A549 (cell line): ENCODE results near the gene THBS2. TPM values are rescaled to one million over a fixed set of nuclear protein-coding genes. Genes with fewer than 3 reads are reported as not detected.

Experiments used
- ATAC-seq, 2 experiments: fragments of 200-7000 bp in 1 of 2; fragments of >200 bp in 1 of 2; cut with Nextera tagmentation in 1 of 2; cut with Tn5 transposase in 1 of 2; 3 replicates each; pipeline versions ENCODE4 v1.8.0 to v1.9.1; 2018 to 2020; ENCODE audit warnings: mild to moderate bottlenecking in 1 of 2, moderate library complexity in 1 of 2
- CTCF ChIA-PET: fragments of 300-600 bp; sonication (Branson Sonifier 250); formaldehyde crosslinking; extraction: SDS; loops from one replicate; lab custom pipeline; 2021; ENCODE audit warnings: antibody characterized with exemption, inconsistent platforms; lab: Yijun Ruan, JAX
- POLR2A ChIA-PET: fragments of 350-600 bp; formaldehyde crosslinking; extraction: SDS; loops from one replicate; lab custom pipeline; 2021; ENCODE audit warnings: antibody characterized with exemption, inconsistent platforms; lab: Yijun Ruan, JAX
- DNase-seq, 2 experiments: peaks; one replicate each; pipeline versions ENCODE4 v3.0.0 to v3.0.0-alpha.2; 2011 to 2016; ENCODE audit warnings: low read depth in 1 of 2, low spot score in 1 of 2
- FAIRE-seq: peaks from 2 replicates; lab custom pipeline; 2011; peaks lifted over from hg19 to GRCh38; lab: Jason Lieb, UNC
- H3K27ac ChIP-seq, 2 experiments: fragments of >200 bp; sonication (Bioruptor Twin); formaldehyde crosslinking; 3 replicates each; pipeline ENCODE4 v1.5.1; 2016 to 2017
- H3K4me1 ChIP-seq: fragments of >200 bp; sonication (Bioruptor Twin); formaldehyde crosslinking; 3 replicates; pipeline ENCODE4 v1.6.1; 2016
- H3K4me2 ChIP-seq: fragments of >200 bp; sonication (Bioruptor Twin); formaldehyde crosslinking; 3 replicates; pipeline ENCODE4 v1.6.1; 2016
- H3K4me3 ChIP-seq: fragments of >200 bp; sonication (Bioruptor Twin); formaldehyde crosslinking; 3 replicates; pipeline ENCODE4 v1.5.1; 2016
- H3K9me3 ChIP-seq: fragments of >200 bp; sonication (Bioruptor Twin); formaldehyde crosslinking; 3 replicates; pipeline ENCODE4 v1.6.1; 2016
- BCL3 ChIP-seq: fragments of >200 bp; sonication (Bioruptor Twin); formaldehyde crosslinking; IDR thresholded peaks from 3 replicates; pipeline ENCODE4 v1.6.1; 2016
- CEBPB ChIP-seq, 2 experiments: fragments of >200 bp in 1 of 2; sonication (Bioruptor Twin) in 1 of 2; formaldehyde crosslinking in 1 of 2; IDR thresholded peaks; 2 replicates each; pipeline ENCODE4 v1.6.1; 2012 to 2016
- CHD4 ChIP-seq: fragments of 200-600 bp; sonication (generic); IDR thresholded peaks from 2 replicates; pipeline ENCODE4 v1.6.1; 2016; ENCODE audit warnings: antibody characterized with exemption, mild to moderate bottlenecking, borderline replicate concordance
- FOXS1 ChIP-seq: fragments of 250-450 bp; sonication (Bioruptor Pico); IDR thresholded peaks from 2 replicates; pipeline ENCODE4 v1.5.0; 2020; ENCODE audit warnings: mild to moderate bottlenecking, moderate library complexity
- GATA3 ChIP-seq: IDR thresholded peaks from 2 replicates; pipeline ENCODE4 v1.6.1; 2012; ENCODE audit warnings: borderline replicate concordance
- HOXB13 ChIP-seq: fragments of 250-450 bp; sonication (Bioruptor Pico); IDR thresholded peaks from 2 replicates; pipeline ENCODE4 v1.5.0; 2020; ENCODE audit warnings: low read depth, mild to moderate bottlenecking, moderate library complexity
- JUN ChIP-seq, 2 experiments: fragments of >200 bp; sonication (Bioruptor Twin); formaldehyde crosslinking; IDR thresholded peaks; 2 replicates in 1 of 2; 3 replicates in 1 of 2; pipeline ENCODE4 v1.6.1; 2016 to 2017
- JUNB ChIP-seq: fragments of >200 bp; sonication (Bioruptor Twin); formaldehyde crosslinking; IDR thresholded peaks from 2 replicates; pipeline ENCODE4 v1.6.1; 2016
- KDM1A ChIP-seq: fragments of 200-600 bp; sonication (generic); IDR thresholded peaks from 2 replicates; pipeline ENCODE4 v1.6.1; 2016; ENCODE audit warnings: low read depth, mild to moderate bottlenecking
- MAFK ChIP-seq: fragments of 450-650 bp; IDR thresholded peaks from 2 replicates; pipeline ENCODE4 v1.6.1; 2014; ENCODE audit not compliant: partially characterized antibody
- MAZ ChIP-seq: fragments of 150-350 bp; IDR thresholded peaks from 2 replicates; pipeline ENCODE4 v1.6.1; 2014; ENCODE audit warnings: antibody characterized with exemption, low read depth, low read length, borderline replicate concordance
- MYC ChIP-seq: IDR thresholded peaks from 2 replicates; pipeline ENCODE4 v1.6.1; 2012; ENCODE audit warnings: mild to moderate bottlenecking, inconsistent platforms, low read length, improper control_type of control experiment, borderline replicate concordance
- NPAS2 ChIP-seq: fragments of 250-450 bp; sonication (Bioruptor Pico); IDR thresholded peaks from 2 replicates; pipeline ENCODE4 v1.8.0; 2022; ENCODE audit warnings: mild to moderate bottlenecking, moderate library complexity, borderline replicate concordance
- NR3C1 ChIP-seq: fragments of >200 bp; sonication (Bioruptor Twin); formaldehyde crosslinking; IDR thresholded peaks from 3 replicates; pipeline ENCODE4 v1.6.1; 2017
- POLR2AphosphoS2 ChIP-seq: conservative IDR thresholded peaks from 2 replicates; pipeline ENCODE4 v1.6.1; 2012; ENCODE audit warnings: low read length, improper control_type of control experiment, inconsistent platforms
- RARB ChIP-seq: fragments of 250-450 bp; sonication (Bioruptor Pico); IDR thresholded peaks from 2 replicates; pipeline ENCODE4 v1.8.0; 2021; ENCODE audit warnings: mild to moderate bottlenecking, moderate library complexity
- RFX5 ChIP-seq: fragments of 450-650 bp; IDR thresholded peaks from 2 replicates; pipeline ENCODE4 v1.7.1; 2014; ENCODE audit warnings: antibody characterized with exemption, mild to moderate bottlenecking, moderate library complexity
- TFCP2L1 ChIP-seq: fragments of 250-450 bp; sonication (Bioruptor Pico); IDR thresholded peaks from 2 replicates; pipeline ENCODE4 v1.5.0; 2021; ENCODE audit warnings: mild to moderate bottlenecking
- ZC3H11A ChIP-seq: fragments of 450-650 bp; IDR thresholded peaks from 2 replicates; pipeline ENCODE4 v1.6.1; 2014; ENCODE audit warnings: antibody characterized with exemption, mild to moderate bottlenecking
- ZSCAN20 ChIP-seq: fragments of 250-450 bp; sonication (Bioruptor Pico); IDR thresholded peaks from 2 replicates; pipeline ENCODE4 v1.8.0; 2022; ENCODE audit warnings: mild to moderate bottlenecking, moderate library complexity
- WGBS: methylation state at CpG from one replicate; pipeline ENCODE4 v1.1.6; 2017; ENCODE audit errors: missing lambda C conversion rate; 5-methylcytosine and 5-hydroxymethylcytosine counted together
- polyA plus RNA-seq, 4 experiments: library from polyadenylated mRNA; depleted of rRNA in 3 of 4; stranded (reverse); fragments of >200 nt; fragmentation: RNase III in 1 of 4; extraction: RNeasy Plus Mini Kit Qiagen cat#74134 plus additional on column Dnase treatment in 1 of 4; gene quantifications; 2 replicates in 3 of 4; 3 replicates in 1 of 4; pipeline ENCODE4 v1.2.3, GENCODE V29; 2011 to 2017
- TF ChIP-seq, protein P1 (sequence below): fragments of 200-600 bp; sonication (generic); IDR thresholded peaks from 2 replicates; pipeline ENCODE4 v1.6.1; 2016; ENCODE audit warnings: antibody characterized with exemption, mild to moderate bottlenecking, moderate library complexity
- TF ChIP-seq, protein P2 (sequence below): fragments of >200 bp; sonication (Bioruptor Twin); formaldehyde crosslinking; IDR thresholded peaks from 2 replicates; pipeline ENCODE4 v1.6.1; 2016
- TF ChIP-seq, protein P3 (sequence below): IDR thresholded peaks from 2 replicates; pipeline ENCODE4 v1.6.1; 2012
- TF ChIP-seq, protein P4 (sequence below): fragments of >200 bp; sonication (Bioruptor Twin); formaldehyde crosslinking; IDR thresholded peaks from 3 replicates; pipeline ENCODE4 v1.5.1; 2016
- TF ChIP-seq, protein P5 (sequence below): fragments of 250-450 bp; sonication (Bioruptor Pico); IDR thresholded peaks from 2 replicates; pipeline ENCODE4 v1.5.0; 2020; ENCODE audit warnings: low read depth, mild to moderate bottlenecking, moderate library complexity

The THBS2 gene
- polyA plus RNA-seq, 2 of the 4 experiments (the other 2 are of a cell fraction): 0.01 to 0.06 TPM

GRCh38 chr6:169185692-169186485 is 67.8 kb downstream of the THBS2 start:
- H3K27ac ChIP-seq: no peak overlapping the region
- DNase-seq (no peak), FAIRE-seq (no peak), ATAC-seq (no peak)
- ChIA-PET POLR2A (no interaction called here), CTCF (no interaction called here)
- no peak overlapping the region for H3K4me3 ChIP-seq
- H3K4me1 ChIP-seq: no peaks in the 10 kb centered on the region
- no peaks in the 10 kb centered on the region for H3K9me3 ChIP-seq
- no peak for TF ChIP-seq RARB (CRISPR knock-in tag)
- H3K4me2 ChIP-seq: no peak overlapping the region
- WGBS: 78% methylated on average over 24 of the region's 26 CpGs

DNA sequence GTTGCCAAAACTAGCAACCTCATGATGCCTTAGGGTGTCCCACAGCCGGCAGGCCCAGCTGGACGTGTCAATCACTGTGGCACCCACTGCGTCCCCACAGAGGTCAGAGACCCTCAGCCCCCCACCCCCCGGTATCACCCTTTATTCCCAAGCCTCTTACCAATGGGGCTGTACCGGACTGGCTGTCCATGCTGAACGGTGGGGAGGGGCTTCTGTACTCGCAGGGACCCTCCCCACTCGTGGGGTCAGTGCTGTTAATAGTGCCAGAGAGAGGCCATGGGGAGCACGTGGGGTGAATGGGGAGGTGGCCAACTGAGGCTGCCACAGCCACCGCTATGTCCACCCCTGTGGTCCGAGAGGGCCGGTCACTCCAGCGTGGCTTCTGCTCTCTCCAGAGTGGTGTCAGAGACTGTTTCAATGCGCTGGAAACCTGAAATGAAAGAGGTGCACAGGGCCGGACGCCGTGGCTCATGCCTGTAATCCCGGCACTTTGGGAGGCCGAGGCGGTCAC is 68.6 kb downstream of the THBS2 start:
- CTCF ChIA-PET: no interaction called here
- no peak overlapping the region for H3K27ac ChIP-seq
- POLR2A ChIA-PET: no interaction called here
- 77% methylated on average over 10 of the region's 20 CpGs for WGBS
- H3K4me1 ChIP-seq: no peaks in the 10 kb centered on the region
- FAIRE-seq (no peak), ATAC-seq (no peak), DNase-seq (no peak)
- no peak overlapping the region for H3K4me3 ChIP-seq
- H3K4me2 ChIP-seq: no peak overlapping the region
- TF ChIP-seq JUN (IDR thresholded peaks at IDR 0.05): no peak
- no peak for TF ChIP-seq TFCP2L1 (CRISPR knock-in tag)
- no peak for TF ChIP-seq MAZ
- no peak for TF ChIP-seq JUNB
- TF ChIP-seq, protein P1, sequence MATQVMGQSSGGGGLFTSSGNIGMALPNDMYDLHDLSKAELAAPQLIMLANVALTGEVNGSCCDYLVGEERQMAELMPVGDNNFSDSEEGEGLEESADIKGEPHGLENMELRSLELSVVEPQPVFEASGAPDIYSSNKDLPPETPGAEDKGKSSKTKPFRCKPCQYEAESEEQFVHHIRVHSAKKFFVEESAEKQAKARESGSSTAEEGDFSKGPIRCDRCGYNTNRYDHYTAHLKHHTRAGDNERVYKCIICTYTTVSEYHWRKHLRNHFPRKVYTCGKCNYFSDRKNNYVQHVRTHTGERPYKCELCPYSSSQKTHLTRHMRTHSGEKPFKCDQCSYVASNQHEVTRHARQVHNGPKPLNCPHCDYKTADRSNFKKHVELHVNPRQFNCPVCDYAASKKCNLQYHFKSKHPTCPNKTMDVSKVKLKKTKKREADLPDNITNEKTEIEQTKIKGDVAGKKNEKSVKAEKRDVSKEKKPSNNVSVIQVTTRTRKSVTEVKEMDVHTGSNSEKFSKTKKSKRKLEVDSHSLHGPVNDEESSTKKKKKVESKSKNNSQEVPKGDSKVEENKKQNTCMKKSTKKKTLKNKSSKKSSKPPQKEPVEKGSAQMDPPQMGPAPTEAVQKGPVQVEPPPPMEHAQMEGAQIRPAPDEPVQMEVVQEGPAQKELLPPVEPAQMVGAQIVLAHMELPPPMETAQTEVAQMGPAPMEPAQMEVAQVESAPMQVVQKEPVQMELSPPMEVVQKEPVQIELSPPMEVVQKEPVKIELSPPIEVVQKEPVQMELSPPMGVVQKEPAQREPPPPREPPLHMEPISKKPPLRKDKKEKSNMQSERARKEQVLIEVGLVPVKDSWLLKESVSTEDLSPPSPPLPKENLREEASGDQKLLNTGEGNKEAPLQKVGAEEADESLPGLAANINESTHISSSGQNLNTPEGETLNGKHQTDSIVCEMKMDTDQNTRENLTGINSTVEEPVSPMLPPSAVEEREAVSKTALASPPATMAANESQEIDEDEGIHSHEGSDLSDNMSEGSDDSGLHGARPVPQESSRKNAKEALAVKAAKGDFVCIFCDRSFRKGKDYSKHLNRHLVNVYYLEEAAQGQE: no peak
- TF ChIP-seq, protein P2, sequence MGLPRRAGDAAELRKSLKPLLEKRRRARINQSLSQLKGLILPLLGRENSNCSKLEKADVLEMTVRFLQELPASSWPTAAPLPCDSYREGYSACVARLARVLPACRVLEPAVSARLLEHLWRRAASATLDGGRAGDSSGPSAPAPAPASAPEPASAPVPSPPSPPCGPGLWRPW: no peak
- no peak for TF ChIP-seq HOXB13 (CRISPR knock-in tag)
- no peak for TF ChIP-seq POLR2AphosphoS2
- no peak for TF ChIP-seq ZC3H11A
- TF ChIP-seq BCL3: no peak
- no peak for TF ChIP-seq ZSCAN20 (CRISPR knock-in tag)
- TF ChIP-seq, protein P3, sequence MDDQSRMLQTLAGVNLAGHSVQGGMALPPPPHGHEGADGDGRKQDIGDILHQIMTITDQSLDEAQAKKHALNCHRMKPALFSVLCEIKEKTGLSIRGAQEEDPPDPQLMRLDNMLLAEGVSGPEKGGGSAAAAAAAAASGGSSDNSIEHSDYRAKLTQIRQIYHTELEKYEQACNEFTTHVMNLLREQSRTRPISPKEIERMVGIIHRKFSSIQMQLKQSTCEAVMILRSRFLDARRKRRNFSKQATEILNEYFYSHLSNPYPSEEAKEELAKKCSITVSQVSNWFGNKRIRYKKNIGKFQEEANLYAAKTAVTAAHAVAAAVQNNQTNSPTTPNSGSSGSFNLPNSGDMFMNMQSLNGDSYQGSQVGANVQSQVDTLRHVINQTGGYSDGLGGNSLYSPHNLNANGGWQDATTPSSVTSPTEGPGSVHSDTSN: no peak
- TF ChIP-seq KDM1A: no peak
- no peak for TF ChIP-seq NR3C1
- no peak for TF ChIP-seq MAFK
- no peaks in the 10 kb centered on the region for H3K9me3 ChIP-seq

- WGBS: 89% methylated on average over 3 of the region's 3 CpGs
- CTCF ChIA-PET: no interaction called here
- DNase-seq (no peak), FAIRE-seq (no peak), ATAC-seq (no peak)
- Histone ChIP-seq H3K27ac (no peak overlapping the region), H3K4me1 (no peaks in the 10 kb centered on the region), H3K4me2 (no peak overlapping the region), H3K9me3 (no peaks in the 10 kb centered on the region), H3K4me3 (no peak overlapping the region)
- POLR2A ChIA-PET: no interaction called here
- no peak for TF ChIP-seq POLR2AphosphoS2
- TF ChIP-seq GATA3: no peak
- TF ChIP-seq CEBPB (IDR thresholded peaks at IDR 0.05): no peak
- TF ChIP-seq MYC: no peak
- no peak for TF ChIP-seq NPAS2
- no peak for TF ChIP-seq RFX5
- TF ChIP-seq CHD4: no peak
- TF ChIP-seq FOXS1 (CRISPR knock-in tag): no peak
- TF ChIP-seq JUNB: no peak
- TF ChIP-seq, protein P4, sequence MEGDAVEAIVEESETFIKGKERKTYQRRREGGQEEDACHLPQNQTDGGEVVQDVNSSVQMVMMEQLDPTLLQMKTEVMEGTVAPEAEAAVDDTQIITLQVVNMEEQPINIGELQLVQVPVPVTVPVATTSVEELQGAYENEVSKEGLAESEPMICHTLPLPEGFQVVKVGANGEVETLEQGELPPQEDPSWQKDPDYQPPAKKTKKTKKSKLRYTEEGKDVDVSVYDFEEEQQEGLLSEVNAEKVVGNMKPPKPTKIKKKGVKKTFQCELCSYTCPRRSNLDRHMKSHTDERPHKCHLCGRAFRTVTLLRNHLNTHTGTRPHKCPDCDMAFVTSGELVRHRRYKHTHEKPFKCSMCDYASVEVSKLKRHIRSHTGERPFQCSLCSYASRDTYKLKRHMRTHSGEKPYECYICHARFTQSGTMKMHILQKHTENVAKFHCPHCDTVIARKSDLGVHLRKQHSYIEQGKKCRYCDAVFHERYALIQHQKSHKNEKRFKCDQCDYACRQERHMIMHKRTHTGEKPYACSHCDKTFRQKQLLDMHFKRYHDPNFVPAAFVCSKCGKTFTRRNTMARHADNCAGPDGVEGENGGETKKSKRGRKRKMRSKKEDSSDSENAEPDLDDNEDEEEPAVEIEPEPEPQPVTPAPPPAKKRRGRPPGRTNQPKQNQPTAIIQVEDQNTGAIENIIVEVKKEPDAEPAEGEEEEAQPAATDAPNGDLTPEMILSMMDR: no peak
- TF ChIP-seq, protein P5, sequence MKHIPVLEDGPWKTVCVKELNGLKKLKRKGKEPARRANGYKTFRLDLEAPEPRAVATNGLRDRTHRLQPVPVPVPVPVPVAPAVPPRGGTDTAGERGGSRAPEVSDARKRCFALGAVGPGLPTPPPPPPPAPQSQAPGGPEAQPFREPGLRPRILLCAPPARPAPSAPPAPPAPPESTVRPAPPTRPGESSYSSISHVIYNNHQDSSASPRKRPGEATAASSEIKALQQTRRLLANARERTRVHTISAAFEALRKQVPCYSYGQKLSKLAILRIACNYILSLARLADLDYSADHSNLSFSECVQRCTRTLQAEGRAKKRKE: no peak
These were observed 69.2 kb downstream of the THBS2 start for GRCh38 chr6:169184419-169184818.
